SKM-1 (cell line): ENCODE measurements around the gene FLOT2.
"Not testable (repeated sequence)": the region's sequence is repeated elsewhere in the genome, so short reads cannot be mapped to it uniquely, and the experiment has no call there.

ENCODE experiments used
- DNase-seq: peaks from one replicate; lab custom pipeline; 2025; ENCODE audit not compliant: unreplicated experiment; lab: John Stamatoyannopoulos, UW

FLOT2 gene

DNA sequence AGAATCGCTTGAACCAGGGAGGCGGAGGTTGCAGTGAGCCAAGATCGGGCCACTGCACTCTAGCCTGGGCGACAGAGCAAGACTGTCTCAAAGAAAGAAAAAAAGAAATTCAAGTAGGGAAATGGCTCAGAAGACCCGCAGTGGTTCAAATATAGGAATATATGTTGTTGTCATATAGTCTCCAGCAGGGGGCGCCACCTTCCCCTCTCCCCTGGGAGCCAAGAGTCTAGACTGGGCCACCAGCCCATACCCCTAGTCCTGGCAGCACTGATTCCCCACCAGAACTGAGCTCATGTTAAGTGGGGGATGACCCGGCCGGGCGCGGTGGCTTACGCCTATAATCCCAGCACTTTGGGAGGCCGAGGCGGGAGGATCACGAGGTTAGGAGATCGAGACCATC lies 48.9 kb downstream of the FLOT2 start:
- peak; percentile 27 for DNase-seq

GRCh38 chr17:28846699-28847098 lies 50.8 kb downstream of the FLOT2 start:
- not testable (repeated sequence) for DNase-seq

GRCh38 chr17:28846231-28846630 lies 51.3 kb downstream of the FLOT2 start:
- no peak for DNase-seq

DNA sequence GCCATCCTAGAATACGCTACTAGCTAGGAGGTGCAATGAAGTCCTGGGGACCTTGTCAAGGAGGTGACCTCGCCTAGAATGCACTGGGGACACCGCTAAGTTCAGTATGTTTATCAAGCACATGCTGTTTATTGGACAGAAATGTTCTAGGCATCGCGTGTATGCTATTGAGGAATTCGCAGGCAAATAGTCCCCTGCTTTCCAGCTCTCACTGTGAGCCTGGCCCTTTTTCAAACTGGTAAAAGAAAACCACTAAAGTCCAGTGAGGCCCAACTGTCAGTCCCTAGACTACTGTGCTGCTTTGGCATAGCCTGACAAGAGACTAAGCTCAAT lies 53.8 kb downstream of the FLOT2 start:
- DNase-seq = no peak

DNA sequence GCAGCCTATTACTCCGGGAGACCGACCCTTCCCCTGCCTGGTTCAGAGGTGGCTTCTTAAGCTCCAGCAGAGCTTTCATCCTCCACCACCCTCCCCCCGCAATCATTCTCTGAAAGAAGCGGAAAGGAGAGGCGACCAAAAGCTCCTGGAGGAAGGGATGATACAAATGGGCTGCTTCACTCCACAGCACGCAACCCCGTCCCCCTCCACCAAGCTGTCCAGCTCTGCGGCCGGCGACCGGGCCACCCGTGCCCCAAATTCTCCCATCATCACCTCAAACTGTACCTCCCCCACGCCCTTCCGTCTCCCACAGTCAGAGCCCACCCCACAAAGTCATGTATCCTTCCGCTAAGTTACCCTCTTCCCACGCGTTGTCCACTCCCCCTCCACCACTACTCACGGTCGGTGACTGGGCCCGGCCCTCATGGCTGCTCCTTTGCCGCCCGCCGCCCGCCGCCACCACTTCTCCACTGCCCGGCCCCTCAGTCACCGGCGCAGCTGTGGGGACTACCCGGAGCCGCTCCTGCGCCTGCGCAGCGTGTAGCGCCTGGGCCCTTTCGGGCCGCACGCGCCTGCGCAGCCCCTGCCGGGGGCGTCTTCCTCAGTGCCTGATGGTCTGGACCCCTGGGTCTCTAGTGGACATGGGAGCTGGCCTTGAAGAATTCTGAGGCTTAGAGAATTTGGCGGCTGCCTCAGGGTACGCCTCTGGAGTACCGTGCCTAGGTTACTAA lies 55.1 kb downstream of the FLOT2 start, which contains the start of gene FAM222B:
Gene FAM222B (minus strand): TSS at position 509 of the 731 bp plus-strand sequence. CDS start 76,123 bp downstream, outside the sequence.
- DNase-seq = peak; percentile 41

- DNase-seq = no peak
These were observed 55.6 kb downstream of the FLOT2 start for GRCh38 chr17:28841901-28842281.

GRCh38 chr17:28839221-28839620 lies 58.3 kb downstream of the FLOT2 start:
- DNase-seq = no peak

GRCh38 chr17:28836541-28836940 lies 61.0 kb downstream of the FLOT2 start:
- DNase-seq = not testable (repeated sequence)

GRCh38 chr17:28834420-28834819 lies 63.1 kb downstream of the FLOT2 start:
- DNase-seq = no peak
